ENCODE results near the gene ATP9A.

The ATP9A gene

DNA sequence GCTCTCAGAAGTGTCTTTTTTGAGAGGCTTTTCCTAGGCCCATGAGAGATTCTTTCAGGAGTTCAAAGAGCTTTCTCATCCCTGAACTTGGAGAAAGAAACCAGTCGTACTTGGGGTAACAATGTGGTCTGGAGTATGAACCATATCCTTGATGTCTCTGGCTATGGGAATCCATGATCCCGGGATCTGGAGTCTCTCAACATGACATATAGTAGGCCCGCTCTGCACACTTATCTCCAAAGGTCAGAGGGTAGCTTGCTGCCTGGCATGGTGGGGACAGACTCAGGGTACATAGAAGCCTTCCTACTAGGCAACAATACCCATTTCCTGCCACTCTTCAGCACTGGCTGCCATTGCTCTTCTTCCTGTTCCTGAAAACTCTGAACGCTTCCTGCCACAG, 183.5 kb downstream of the ATP9A start:
- no peaks in the 10 kb centered on the region for H3K27me3 ChIP-seq (ENCODE audit: insufficient read depth, poor library complexity, severe bottlenecking)
- H3K4me3 ChIP-seq (replicated peaks; ENCODE audit: insufficient read depth, low read length) = no peak overlapping the region
- peak in 1 of 2 experiments; percentile 10 for DNase-seq (ENCODE audit: low read depth in 1 of 2, low spot score in 1 of 2)
- no peak overlapping the region for H3K27ac ChIP-seq (replicated peaks)
- TF ChIP-seq POLR2AphosphoS5 (IDR thresholded peaks at IDR 0.05; ENCODE audit: low read depth) (no peak), GABPA (IDR thresholded peaks at IDR 0.05; ENCODE audit: low read depth) (no peak)
- TF ChIP-seq, protein P1, sequence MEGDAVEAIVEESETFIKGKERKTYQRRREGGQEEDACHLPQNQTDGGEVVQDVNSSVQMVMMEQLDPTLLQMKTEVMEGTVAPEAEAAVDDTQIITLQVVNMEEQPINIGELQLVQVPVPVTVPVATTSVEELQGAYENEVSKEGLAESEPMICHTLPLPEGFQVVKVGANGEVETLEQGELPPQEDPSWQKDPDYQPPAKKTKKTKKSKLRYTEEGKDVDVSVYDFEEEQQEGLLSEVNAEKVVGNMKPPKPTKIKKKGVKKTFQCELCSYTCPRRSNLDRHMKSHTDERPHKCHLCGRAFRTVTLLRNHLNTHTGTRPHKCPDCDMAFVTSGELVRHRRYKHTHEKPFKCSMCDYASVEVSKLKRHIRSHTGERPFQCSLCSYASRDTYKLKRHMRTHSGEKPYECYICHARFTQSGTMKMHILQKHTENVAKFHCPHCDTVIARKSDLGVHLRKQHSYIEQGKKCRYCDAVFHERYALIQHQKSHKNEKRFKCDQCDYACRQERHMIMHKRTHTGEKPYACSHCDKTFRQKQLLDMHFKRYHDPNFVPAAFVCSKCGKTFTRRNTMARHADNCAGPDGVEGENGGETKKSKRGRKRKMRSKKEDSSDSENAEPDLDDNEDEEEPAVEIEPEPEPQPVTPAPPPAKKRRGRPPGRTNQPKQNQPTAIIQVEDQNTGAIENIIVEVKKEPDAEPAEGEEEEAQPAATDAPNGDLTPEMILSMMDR (IDR thresholded peaks at IDR 0.05; ENCODE audit: insufficient read depth, low read length) = no peak
- TF ChIP-seq, protein P2, sequence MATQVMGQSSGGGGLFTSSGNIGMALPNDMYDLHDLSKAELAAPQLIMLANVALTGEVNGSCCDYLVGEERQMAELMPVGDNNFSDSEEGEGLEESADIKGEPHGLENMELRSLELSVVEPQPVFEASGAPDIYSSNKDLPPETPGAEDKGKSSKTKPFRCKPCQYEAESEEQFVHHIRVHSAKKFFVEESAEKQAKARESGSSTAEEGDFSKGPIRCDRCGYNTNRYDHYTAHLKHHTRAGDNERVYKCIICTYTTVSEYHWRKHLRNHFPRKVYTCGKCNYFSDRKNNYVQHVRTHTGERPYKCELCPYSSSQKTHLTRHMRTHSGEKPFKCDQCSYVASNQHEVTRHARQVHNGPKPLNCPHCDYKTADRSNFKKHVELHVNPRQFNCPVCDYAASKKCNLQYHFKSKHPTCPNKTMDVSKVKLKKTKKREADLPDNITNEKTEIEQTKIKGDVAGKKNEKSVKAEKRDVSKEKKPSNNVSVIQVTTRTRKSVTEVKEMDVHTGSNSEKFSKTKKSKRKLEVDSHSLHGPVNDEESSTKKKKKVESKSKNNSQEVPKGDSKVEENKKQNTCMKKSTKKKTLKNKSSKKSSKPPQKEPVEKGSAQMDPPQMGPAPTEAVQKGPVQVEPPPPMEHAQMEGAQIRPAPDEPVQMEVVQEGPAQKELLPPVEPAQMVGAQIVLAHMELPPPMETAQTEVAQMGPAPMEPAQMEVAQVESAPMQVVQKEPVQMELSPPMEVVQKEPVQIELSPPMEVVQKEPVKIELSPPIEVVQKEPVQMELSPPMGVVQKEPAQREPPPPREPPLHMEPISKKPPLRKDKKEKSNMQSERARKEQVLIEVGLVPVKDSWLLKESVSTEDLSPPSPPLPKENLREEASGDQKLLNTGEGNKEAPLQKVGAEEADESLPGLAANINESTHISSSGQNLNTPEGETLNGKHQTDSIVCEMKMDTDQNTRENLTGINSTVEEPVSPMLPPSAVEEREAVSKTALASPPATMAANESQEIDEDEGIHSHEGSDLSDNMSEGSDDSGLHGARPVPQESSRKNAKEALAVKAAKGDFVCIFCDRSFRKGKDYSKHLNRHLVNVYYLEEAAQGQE (IDR thresholded peaks at IDR 0.05; ENCODE audit: insufficient replicate concordance, low read depth) = no peak

DNA sequence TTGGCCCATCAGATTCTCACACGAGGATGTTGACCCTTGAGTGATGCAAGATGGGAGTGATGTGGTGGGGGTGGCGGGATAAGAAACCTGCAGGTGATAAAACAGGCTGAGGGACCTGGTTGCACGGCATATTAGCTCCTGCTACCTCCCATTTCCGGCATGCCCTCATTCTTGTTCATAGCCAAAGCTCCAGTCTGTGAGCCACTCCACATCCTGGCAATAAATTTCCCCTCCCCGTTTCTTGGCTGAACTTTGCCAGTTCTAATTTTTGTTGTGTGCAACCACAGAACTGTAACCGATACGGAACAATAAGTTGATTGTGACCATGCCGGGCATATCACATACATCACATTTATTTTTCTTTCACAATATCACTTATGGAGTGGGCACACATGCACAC, 184.1 kb downstream of the ATP9A start:
- DNase-seq (ENCODE audit: low read depth in 1 of 2, low spot score in 1 of 2) = no peak
- TF ChIP-seq POLR2AphosphoS5 (IDR thresholded peaks at IDR 0.05; ENCODE audit: low read depth) (no peak), GABPA (IDR thresholded peaks at IDR 0.05; ENCODE audit: low read depth) (no peak), SPI1 (IDR thresholded peaks at IDR 0.05; ENCODE audit: borderline replicate concordance, low read depth) (no peak)
- TF ChIP-seq, protein P2 (IDR thresholded peaks at IDR 0.05; ENCODE audit: insufficient replicate concordance, low read depth) = no peak
- TF ChIP-seq, protein P1 (IDR thresholded peaks at IDR 0.05; ENCODE audit: insufficient read depth, low read length) = no peak
- H3K4me3 ChIP-seq (replicated peaks; ENCODE audit: insufficient read depth, low read length) = no peak overlapping the region
- H3K27ac ChIP-seq (replicated peaks) = no peak overlapping the region
- H3K27me3 ChIP-seq (ENCODE audit: insufficient read depth, poor library complexity, severe bottlenecking) = no peaks in the 10 kb centered on the region

DNA sequence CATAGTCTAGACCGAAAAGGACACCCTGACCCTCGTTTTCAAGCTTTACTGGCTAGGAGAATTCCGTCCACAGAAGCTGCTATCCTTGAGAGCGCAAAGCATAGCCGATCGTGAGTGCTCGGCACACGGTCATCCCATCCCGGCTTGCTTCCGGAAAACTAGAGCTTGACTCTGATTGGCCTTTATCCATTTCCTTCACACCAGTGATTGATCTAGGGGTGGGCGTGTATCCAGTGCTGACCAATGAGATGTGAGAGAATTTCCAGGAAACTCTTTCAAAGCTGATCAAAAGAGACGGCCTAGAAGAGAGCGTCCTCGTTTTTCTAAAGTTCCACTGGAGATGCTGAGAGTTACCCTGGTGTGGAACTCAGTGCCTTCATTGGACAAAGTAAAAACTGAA, 184.7 kb downstream of the ATP9A start:
- no peaks in the 10 kb centered on the region for H3K27me3 ChIP-seq (ENCODE audit: insufficient read depth, poor library complexity, severe bottlenecking)
- H3K4me3 ChIP-seq (replicated peaks; ENCODE audit: insufficient read depth, low read length) = no peak overlapping the region
- no peak overlapping the region for H3K27ac ChIP-seq (replicated peaks)
- TF ChIP-seq GABPA (IDR thresholded peaks at IDR 0.05; ENCODE audit: low read depth) = no peak
- TF ChIP-seq, protein P2 (IDR thresholded peaks at IDR 0.05; ENCODE audit: insufficient replicate concordance, low read depth) = no peak
- no peak for TF ChIP-seq POLR2AphosphoS5 (IDR thresholded peaks at IDR 0.05; ENCODE audit: low read depth)
- no peak for TF ChIP-seq SPI1 (IDR thresholded peaks at IDR 0.05; ENCODE audit: borderline replicate concordance, low read depth)
- TF ChIP-seq, protein P1 (IDR thresholded peaks at IDR 0.05; ENCODE audit: insufficient read depth, low read length) = no peak
- DNase-seq (ENCODE audit: low read depth in 1 of 2, low spot score in 1 of 2) = no peak

All from HL-60 (cell line).